ENCODE measurements around the gene R3HCC1L.
"Not testable (repeated sequence)": the region's sequence is repeated elsewhere in the genome, so short reads cannot be mapped to it uniquely, and the experiment has no call there.

R3HCC1L gene

GRCh38 chr10:98182351-98182915 lies 48.0 kb downstream of the R3HCC1L start:
- DNase-seq: not testable (repeated sequence)

DNA sequence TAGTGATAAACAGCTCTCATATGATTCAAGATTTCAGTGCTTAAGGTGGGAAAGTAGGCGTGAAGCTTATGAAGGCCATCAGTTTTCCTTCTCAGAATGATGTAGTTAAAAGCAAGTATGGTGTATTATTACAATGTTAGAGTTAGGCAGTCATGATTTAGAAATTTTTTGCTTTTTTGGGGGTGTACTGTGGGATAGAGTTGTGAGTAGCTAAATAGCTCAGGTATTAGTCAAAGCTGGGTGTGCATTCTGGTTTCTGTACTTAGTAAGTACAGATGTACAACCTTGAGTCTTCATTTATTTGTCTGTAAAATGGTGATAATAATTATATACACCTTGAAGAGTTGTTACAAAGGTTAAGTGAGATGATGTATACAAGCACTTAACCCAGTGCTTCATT lies 52.2 kb downstream of the R3HCC1L start:
- DNase-seq: no peak

- not testable (repeated sequence) for DNase-seq
Observed at GRCh38 chr10:98190773-98191172, 56.3 kb downstream of the R3HCC1L start.

DNA sequence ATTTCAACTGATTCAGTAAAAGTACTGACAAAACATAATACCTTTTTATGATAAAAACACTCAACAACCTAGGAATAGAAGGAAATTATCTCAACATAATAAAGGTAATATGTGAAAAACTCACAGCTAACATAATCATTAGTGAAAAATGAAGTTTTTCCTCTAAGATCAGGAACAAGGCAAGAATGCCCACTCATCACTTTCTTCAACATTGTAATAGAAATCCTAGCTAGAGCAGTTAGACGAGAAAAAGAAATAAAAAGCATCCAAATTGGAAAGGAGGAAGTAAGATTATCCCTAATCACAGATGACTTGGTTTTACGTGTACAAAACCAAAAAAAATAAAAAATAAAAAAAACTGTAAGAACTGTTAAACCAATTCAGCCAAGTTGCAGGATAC lies 58.6 kb downstream of the R3HCC1L start:
- DNase-seq: no peak

GRCh38 chr10:98194633-98195032 lies 60.2 kb downstream of the R3HCC1L start:
- no peak for DNase-seq

- no peak for DNase-seq
Observed at GRCh38 chr10:98195120-98195519, 60.7 kb downstream of the R3HCC1L start.

GRCh38 chr10:98196985-98197384 lies 62.5 kb downstream of the R3HCC1L start:
- DNase-seq: no peak

DNA sequence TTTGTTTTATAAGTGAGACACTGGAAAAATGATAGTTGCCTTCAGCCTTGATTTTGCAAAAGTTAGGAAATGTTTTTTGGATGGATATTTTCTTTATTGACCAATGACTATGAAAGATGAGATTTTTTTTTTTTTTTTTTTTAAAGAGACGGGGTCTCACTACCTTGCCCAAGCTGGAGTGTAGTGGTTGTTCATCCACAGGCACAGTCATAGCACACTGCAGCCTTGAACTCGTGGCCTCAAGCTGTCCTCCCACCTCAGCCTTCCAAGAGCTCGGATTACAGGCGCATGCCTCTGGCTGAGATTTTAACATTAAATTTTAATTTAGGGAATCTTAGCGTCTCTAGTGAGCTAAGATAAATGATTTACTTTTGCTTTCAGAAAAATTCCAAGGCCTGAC lies 67.3 kb downstream of the R3HCC1L start:
- no peak for DNase-seq

DNA sequence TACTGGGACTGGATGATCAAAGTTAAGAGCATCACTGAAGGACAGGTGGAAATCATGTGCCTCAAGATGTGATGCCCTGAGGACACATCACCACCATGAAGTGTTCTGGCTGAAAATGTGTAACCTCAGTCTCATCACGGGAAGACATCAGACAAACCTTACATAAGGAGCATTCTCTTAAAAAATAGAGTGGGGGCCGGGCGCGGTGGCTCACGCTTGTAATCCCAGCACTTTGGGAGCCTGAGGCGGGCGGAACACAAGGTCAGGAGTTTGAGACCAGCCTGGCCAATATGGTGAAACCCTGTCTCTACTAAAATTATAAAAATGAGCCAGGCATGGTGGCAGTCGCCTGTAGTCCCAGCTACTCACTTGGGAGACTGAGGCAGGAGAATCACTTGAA lies 67.9 kb downstream of the R3HCC1L start:
- DNase-seq: no peak

- DNase-seq: no peak
Observed at GRCh38 chr10:98205351-98205750, 70.9 kb downstream of the R3HCC1L start.

GRCh38 chr10:98208925-98209324 lies 74.5 kb downstream of the R3HCC1L start:
- DNase-seq: no peak

DNA sequence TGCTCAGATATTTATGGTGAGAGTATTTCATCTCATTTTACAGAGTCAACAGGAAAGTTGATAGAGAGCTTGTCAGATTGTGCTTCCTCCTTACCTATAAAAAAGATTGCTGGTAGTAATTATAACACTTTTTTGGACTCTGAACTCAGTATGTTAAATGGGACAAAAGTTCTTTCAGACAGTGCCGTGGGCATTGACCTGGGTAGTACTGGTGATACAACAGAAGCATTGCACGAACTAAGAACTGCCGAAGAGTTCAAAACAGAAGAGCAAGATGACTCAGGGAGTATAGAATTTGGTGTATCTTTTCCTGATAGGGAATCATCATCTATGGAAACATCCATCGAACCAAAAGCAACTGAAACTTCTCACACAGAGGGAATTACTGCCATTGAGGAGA lies 75.0 kb downstream of the R3HCC1L start:
- no peak for DNase-seq

DNA sequence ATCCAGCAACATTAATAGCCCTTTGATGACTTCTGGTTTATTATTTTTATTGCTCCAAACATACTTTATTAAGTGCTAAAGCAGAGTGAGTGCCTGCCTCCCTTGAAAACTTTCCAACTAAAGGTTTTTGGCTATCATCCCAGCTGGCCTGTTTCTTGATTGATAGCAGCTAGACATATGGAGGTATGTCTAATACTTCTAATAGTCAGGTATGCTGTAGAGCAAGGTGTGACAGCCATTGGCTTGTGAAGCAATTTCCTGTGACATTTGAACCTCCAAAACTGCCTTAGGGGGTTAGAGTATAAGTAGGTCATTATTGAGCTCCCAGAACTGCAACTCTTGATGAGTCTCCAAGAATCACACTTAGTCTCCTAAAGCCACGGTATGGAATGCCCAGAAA lies 77.7 kb downstream of the R3HCC1L start:
- no peak for DNase-seq

GRCh38 chr10:98213740-98214139 lies 79.3 kb downstream of the R3HCC1L start:
- no peak for DNase-seq

DNA sequence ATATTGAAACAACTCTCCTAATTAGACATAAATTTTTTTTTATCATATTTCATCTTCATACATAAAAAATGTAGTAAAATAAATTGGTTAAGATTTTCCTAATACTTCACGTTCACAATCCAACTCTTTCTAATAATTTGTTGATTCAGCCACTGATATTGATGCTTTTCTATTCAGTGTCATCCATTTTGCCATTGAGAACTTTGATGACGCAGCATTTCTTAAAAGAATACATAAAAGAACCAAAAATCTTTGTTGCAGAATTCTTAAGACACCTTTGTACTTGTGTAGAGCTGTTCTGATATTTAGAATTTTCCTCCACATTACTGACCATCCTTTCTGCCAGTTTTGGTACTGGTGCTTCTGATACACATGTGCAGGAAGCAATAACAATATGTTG lies 80.9 kb downstream of the R3HCC1L start:
- DNase-seq: no peak

DNA sequence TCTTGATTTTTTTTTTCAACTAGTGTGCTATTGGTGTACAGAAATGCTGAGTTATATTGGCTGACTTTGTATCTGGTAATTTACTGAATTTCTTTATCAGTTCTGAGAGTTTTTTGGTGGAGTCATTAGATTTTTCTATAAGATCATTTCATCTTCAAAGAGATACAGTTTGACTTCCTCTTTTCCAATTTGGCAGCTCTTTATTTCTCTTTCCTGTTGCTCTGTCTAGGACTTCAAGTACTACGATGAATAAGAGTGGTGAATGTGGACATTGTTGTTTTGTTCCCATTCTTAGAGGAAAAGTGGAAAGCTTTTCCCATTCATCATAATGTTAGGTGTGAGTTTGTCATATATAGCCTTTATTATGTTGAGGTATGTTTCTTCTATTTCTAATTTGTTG lies 83.3 kb downstream of the R3HCC1L start:
- no peak for DNase-seq

GRCh38 chr10:98223874-98224273 lies 89.4 kb downstream of the R3HCC1L start:
- DNase-seq: no peak

- DNase-seq: no peak
Observed at GRCh38 chr10:98224509-98224908, 90.1 kb downstream of the R3HCC1L start.

DNA sequence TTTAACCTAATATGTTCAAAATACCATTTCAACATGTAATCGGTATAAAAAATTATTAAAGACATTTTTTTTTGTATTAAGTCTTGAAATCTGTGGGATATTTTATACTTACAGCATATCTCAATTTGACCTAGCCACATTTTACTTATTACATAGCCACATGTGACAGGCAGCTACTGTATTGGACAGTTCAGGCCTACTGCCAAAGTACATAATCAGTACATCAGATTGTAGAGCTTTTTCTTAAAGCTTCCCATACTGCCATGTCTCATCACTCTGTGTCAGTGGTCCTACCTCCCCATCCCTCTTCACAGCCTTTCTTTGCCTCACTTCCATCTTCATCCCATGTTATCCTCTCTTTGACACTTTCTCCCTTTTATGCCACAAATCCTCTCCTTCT lies 90.5 kb downstream of the R3HCC1L start:
- DNase-seq: no peak

- DNase-seq: no peak
Observed at GRCh38 chr10:98226508-98227144, 92.2 kb downstream of the R3HCC1L start.

DNA sequence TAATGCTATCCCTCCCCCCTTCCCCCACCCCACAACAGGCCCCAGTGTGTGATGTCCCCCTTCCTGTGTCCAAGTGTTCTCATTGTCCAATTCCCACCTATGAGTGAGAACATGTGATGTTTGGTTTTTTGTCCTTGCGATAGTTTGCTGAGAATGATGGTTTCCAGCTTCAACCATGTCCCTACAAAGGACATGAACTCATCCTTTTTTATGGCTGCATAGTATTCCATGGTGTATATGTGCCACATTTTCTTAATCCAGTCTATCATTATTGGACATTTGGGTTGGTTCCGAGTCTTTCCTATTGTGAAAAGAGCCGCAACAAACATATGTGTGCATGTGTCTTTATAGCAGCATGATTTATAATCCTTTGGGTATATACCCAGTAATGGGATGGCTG lies 93.3 kb downstream of the R3HCC1L start:
- DNase-seq: not testable (repeated sequence)

DNA sequence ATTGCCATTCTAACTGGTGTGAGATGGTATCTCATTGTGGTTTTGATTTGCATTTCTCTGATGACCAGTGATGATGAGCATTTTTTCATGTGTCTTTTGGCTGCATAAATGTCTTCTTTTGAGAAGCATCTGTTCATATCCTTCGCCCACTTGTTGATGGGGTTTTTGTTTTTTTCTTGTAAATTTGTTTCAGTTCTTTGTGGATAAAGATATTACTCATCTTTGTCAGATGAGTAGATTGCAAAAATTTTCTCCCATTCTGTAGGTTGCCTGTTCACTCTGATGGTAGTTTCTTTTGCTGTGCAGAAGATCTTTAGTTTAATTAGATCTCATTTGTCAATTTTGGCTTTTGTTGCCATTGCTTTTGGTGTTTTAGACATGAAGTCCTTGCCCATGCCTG lies 93.8 kb downstream of the R3HCC1L start:
- not testable (repeated sequence) for DNase-seq

- no peak for DNase-seq
Observed at GRCh38 chr10:98231417-98231816, 97.0 kb downstream of the R3HCC1L start.

GRCh38 chr10:98235846-98236245 lies 101.4 kb downstream of the R3HCC1L start:
- no peak for DNase-seq

DNA sequence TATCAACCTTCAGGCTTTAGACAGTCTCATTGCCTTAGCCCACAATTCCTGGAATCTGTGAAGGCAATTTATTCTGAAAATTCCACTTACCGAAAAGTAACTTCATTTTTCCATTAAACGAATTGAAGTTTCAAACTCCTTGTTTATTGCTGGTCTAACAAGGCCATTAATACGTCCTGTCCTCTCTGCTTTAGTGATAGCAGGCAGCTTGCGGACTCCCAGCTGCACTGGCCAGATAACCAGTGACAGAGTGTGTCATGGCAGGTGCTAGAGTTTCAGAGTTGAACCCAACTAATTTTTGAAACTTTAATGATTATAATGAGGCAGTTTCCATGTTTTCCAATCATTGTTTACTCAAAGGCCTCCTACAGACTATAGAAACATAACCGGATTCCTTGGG lies 102.4 kb downstream of the R3HCC1L start:
- no peak for DNase-seq

All from NCI-H1930 (cell line).